Measurements from ENCODE around the gene CHST9. TPM values are rescaled to one million over a fixed set of nuclear protein-coding genes. Genes with fewer than 3 reads are reported as not detected.

CHST9 gene
- total and polyA plus RNA-seq, 10 of the 15 experiments (the other 5 are each of a cell fraction or from before 2014, with no cell fraction given) = 0.34 TPM; not detected in 9

DNA sequence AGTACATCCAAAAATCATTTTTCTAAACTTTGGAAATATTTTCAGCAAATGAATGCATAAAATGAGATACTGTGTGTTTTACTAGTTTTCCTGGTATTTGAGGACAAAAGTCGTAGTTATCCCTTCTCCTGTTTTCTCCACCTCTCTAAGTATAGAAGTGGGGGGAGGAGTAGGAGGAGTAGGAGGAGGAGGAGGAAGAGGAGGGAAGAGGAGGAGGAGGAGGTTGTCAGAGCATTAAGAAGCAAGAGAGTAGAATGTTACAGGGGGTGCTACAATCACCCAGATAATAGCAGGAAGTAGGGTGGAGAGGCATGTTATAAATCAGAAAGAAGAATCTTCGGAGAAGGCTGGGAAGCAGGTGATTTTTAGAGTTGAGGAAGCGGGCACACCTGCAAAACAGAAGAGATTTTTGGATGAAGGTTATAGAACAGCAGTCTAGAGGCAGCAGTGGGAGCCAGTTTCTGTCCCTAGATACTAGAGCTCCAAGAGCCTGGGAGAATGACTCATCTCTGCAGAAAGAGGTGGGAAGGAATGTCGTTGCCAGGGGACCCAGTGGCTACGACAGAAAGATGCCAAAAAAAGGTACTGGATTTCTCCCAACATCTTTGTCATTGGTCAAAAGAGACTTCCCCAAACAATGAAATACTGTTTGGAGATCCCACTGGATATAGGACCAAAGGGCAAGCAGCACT is 275.4 kb downstream of the CHST9 start:
- in situ Hi-C loops (cut with MboI) (loop anchor here (10.0 kb wide), 1 partner anchor 65 kb away; no protein-coding TSS in a partner anchor), intact Hi-C loops (cut with micrococcal nuclease; ENCODE audit: unreplicated experiment) (no loop called here)
- Histone ChIP-seq H3K36me3 (ENCODE audit: control insufficient read depth in 2 of 2, insufficient read depth in 2 of 2, low read length in 1 of 2) (no peaks in the 10 kb centered on the region), H3K4me2 (ENCODE audit: control insufficient read depth, insufficient read depth) (no peak overlapping the region), H4K20me1 (ENCODE audit: control insufficient read depth, insufficient read depth) (no peaks in the 10 kb centered on the region), H3K4me3 (no peak overlapping the region), H3K79me2 (ENCODE audit: control insufficient read depth, insufficient read depth, low read length) (no peaks in the 10 kb centered on the region), H3K27me3 (replicated peaks in 1 of 2; ENCODE audit: control insufficient read depth in 2 of 2, insufficient read depth in 2 of 2, low read length in 1 of 2) (no peaks in the 10 kb centered on the region), H3K9ac (ENCODE audit: control insufficient read depth, insufficient read depth, low read length) (no peak overlapping the region), H3K27ac (ENCODE audit: control insufficient read depth, insufficient read depth) (no peak overlapping the region), H2AFZ (ENCODE audit: control insufficient read depth, low read depth, low read length) (no peak overlapping the region), H3K9me3 (replicated peaks; ENCODE audit: control insufficient read depth, insufficient read depth, low read length) (no peaks in the 10 kb centered on the region), H3K4me1 (ENCODE audit: control insufficient read depth, insufficient read depth, low read length) (no peaks in the 10 kb centered on the region)
- TF ChIP-seq DPF2 (IDR thresholded peaks at IDR 0.05) (no peak), NFYB (IDR thresholded peaks at IDR 0.05; ENCODE audit: insufficient read depth, low read depth, low read length) (no peak), NFXL1 (IDR thresholded peaks at IDR 0.05; ENCODE audit: borderline replicate concordance) (no peak), POLR2A (IDR thresholded peaks at IDR 0.05; ENCODE audit: low read depth, low read length) (no peak), KLF5 (IDR thresholded peaks at IDR 0.05; ENCODE audit: partially characterized antibody) (no peak), IRF4 (IDR thresholded peaks at IDR 0.05; ENCODE audit: low read depth, low read length) (no peak), BMI1 (IDR thresholded peaks at IDR 0.05; ENCODE audit: borderline replicate concordance) (no peak), NFYA (IDR thresholded peaks at IDR 0.05; ENCODE audit: borderline replicate concordance, low read depth, low read length) (no peak)
- ChIA-PET SMC1A (ENCODE audit: uncharacterized antibody, unreplicated experiment) (interaction anchor here (1.2 kb wide), 1 partner anchor 12 kb away, joined by 3 read pairs; no protein-coding TSS in a partner anchor), RAD21 (ENCODE audit: unreplicated experiment) (no interaction called here), CTCF (no interaction called here), POLR2A (no interaction called here)
- WGBS (ENCODE audit: insufficient coverage, insufficient replicate concordance, low lambda C conversion rate, missing lambda C conversion rate) = 14% methylated on average over 5 of the region's 5 CpGs
- FAIRE-seq (no peak), DNase-seq (ENCODE audit: low read depth, low spot score) (no peak), ATAC-seq (no peak)
- no TSS peak for BruUV-seq (replicated peaks)

DNA sequence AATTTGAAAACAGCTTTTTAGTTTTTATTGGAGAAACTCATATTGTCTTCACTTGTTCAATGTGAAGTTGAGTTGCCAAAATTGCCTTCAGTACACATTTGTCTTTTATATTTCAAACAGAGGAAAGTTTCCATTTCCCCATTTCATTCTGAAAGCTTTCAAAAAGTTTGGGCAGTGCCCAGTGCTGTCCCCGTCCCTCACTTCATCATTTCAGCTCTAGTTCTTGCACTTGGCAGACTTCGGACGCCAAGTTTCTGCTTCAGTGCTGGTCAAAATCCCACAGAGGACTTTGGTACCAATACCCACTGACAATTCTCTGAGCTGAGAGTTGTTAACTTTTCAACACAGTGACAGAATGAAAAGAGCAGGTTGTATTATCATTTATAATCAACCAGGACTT is 276.2 kb downstream of the CHST9 start:
- H2AFZ ChIP-seq (ENCODE audit: control insufficient read depth, low read depth, low read length) = no peak overlapping the region
- intact Hi-C loops (cut with micrococcal nuclease; ENCODE audit: unreplicated experiment) = no loop called here
- no peaks in the 10 kb centered on the region for H3K27me3 ChIP-seq (replicated peaks in 1 of 2; ENCODE audit: control insufficient read depth in 2 of 2, insufficient read depth in 2 of 2, low read length in 1 of 2)
- POLR2A ChIA-PET = no interaction called here
- no peak overlapping the region for H3K4me2 ChIP-seq (ENCODE audit: control insufficient read depth, insufficient read depth)
- no peak overlapping the region for H3K27ac ChIP-seq (ENCODE audit: control insufficient read depth, insufficient read depth)
- ATAC-seq (no peak), DNase-seq (ENCODE audit: low read depth, low spot score) (no peak), FAIRE-seq (no peak)
- in situ Hi-C loops (cut with MboI) = no loop called here
- H3K4me1 ChIP-seq (ENCODE audit: control insufficient read depth, insufficient read depth, low read length) = no peaks in the 10 kb centered on the region
- TF ChIP-seq MTA3 (IDR thresholded peaks at IDR 0.05; ENCODE audit: borderline replicate concordance, low read length) (no peak), NFYA (IDR thresholded peaks at IDR 0.05; ENCODE audit: borderline replicate concordance, low read depth, low read length) (no peak), MEF2A (IDR thresholded peaks at IDR 0.05; ENCODE audit: insufficient read depth, low read depth, low read length) (no peak), ZZZ3 (IDR thresholded peaks at IDR 0.05; ENCODE audit: control insufficient read depth, insufficient read length, low read depth) (no peak)
- TF ChIP-seq, protein P1, sequence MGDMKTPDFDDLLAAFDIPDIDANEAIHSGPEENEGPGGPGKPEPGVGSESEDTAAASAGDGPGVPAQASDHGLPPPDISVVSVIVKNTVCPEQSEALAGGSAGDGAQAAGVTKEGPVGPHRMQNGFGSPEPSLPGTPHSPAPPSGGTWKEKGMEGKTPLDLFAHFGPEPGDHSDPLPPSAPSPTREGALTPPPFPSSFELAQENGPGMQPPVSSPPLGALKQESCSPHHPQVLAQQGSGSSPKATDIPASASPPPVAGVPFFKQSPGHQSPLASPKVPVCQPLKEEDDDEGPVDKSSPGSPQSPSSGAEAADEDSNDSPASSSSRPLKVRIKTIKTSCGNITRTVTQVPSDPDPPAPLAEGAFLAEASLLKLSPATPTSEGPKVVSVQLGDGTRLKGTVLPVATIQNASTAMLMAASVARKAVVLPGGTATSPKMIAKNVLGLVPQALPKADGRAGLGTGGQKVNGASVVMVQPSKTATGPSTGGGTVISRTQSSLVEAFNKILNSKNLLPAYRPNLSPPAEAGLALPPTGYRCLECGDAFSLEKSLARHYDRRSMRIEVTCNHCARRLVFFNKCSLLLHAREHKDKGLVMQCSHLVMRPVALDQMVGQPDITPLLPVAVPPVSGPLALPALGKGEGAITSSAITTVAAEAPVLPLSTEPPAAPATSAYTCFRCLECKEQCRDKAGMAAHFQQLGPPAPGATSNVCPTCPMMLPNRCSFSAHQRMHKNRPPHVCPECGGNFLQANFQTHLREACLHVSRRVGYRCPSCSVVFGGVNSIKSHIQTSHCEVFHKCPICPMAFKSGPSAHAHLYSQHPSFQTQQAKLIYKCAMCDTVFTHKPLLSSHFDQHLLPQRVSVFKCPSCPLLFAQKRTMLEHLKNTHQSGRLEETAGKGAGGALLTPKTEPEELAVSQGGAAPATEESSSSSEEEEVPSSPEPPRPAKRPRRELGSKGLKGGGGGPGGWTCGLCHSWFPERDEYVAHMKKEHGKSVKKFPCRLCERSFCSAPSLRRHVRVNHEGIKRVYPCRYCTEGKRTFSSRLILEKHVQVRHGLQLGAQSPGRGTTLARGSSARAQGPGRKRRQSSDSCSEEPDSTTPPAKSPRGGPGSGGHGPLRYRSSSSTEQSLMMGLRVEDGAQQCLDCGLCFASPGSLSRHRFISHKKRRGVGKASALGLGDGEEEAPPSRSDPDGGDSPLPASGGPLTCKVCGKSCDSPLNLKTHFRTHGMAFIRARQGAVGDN (IDR thresholded peaks at IDR 0.05) = no peak
- H3K36me3 ChIP-seq (ENCODE audit: control insufficient read depth in 2 of 2, insufficient read depth in 2 of 2, low read length in 1 of 2) = no peaks in the 10 kb centered on the region
- H3K79me2 ChIP-seq (ENCODE audit: control insufficient read depth, insufficient read depth, low read length) = no peaks in the 10 kb centered on the region
- H3K4me3 ChIP-seq = no peak overlapping the region
- BruUV-seq (replicated peaks) = no TSS peak
- RAD21 ChIA-PET (ENCODE audit: unreplicated experiment) = no interaction called here
- no peaks in the 10 kb centered on the region for H4K20me1 ChIP-seq (ENCODE audit: control insufficient read depth, insufficient read depth)
- no peaks in the 10 kb centered on the region; the same call in 2 of the 3 replicates for H3K9me3 ChIP-seq (replicated peaks; ENCODE audit: control insufficient read depth, insufficient read depth, low read length)
- no peak overlapping the region for H3K9ac ChIP-seq (ENCODE audit: control insufficient read depth, insufficient read depth, low read length)
- SMC1A ChIA-PET (ENCODE audit: uncharacterized antibody, unreplicated experiment) = no interaction called here
- 18% methylated on average over 3 of the region's 3 CpGs for WGBS (ENCODE audit: insufficient coverage, insufficient replicate concordance, low lambda C conversion rate, missing lambda C conversion rate)
- CTCF ChIA-PET = no interaction called here

Measured in GM12878 (cell line).